ENCODE measurements around the gene NHERF1.

Gene NHERF1

GRCh38 chr17:74729368-74729767 lies 19.1 kb upstream of the NHERF1 start:
- H3K27me3 ChIP-seq (replicated peaks): no peaks in the 10 kb centered on the region
- in situ Hi-C loops (cut with HindIII; ENCODE audit: low pct_ligation_motif_present, low sequenced_read_pairs): no loop called here
- no peak overlapping the region for H3K27ac ChIP-seq
- H3K4me3 ChIP-seq (ENCODE audit: low read depth, low read length): no peak overlapping the region
- H3K36me3 ChIP-seq (replicated peaks): no peaks in the 10 kb centered on the region
- TF ChIP-seq, protein P1, sequence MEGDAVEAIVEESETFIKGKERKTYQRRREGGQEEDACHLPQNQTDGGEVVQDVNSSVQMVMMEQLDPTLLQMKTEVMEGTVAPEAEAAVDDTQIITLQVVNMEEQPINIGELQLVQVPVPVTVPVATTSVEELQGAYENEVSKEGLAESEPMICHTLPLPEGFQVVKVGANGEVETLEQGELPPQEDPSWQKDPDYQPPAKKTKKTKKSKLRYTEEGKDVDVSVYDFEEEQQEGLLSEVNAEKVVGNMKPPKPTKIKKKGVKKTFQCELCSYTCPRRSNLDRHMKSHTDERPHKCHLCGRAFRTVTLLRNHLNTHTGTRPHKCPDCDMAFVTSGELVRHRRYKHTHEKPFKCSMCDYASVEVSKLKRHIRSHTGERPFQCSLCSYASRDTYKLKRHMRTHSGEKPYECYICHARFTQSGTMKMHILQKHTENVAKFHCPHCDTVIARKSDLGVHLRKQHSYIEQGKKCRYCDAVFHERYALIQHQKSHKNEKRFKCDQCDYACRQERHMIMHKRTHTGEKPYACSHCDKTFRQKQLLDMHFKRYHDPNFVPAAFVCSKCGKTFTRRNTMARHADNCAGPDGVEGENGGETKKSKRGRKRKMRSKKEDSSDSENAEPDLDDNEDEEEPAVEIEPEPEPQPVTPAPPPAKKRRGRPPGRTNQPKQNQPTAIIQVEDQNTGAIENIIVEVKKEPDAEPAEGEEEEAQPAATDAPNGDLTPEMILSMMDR (IDR thresholded peaks at IDR 0.05; ENCODE audit: low read depth, low read length, missing control alignments): no peak
- no peak for DNase-seq

DNA sequence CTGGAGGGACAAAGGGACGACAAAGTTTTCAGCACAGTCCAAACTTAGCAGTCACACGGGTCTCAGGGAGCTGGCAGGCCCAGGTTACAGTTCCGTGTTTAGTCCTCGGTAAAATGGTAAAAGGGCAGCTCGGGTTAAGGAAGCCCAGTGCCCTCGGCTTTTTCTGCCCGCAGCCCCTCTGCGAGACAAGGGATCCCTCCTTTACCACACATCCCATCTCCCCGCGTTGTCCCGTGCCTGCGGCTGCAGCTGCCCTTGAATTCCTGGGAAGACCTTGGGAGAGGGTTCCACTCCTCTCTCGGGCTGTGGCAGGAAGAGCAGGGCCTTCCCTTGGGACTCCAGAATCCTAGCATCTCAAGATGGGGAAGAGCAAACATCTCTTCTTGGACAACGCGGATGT lies 18.6 kb upstream of the NHERF1 start:
- Histone ChIP-seq H3K27ac (no peak overlapping the region), H3K4me3 (ENCODE audit: low read depth, low read length) (no peak overlapping the region), H3K36me3 (replicated peaks) (no peaks in the 10 kb centered on the region), H3K27me3 (replicated peaks) (peaks cover 3% of the 10 kb centered on the region)
- in situ Hi-C loops (cut with HindIII; ENCODE audit: low pct_ligation_motif_present, low sequenced_read_pairs): no loop called here
- DNase-seq: no peak
- TF ChIP-seq, protein P1 (IDR thresholded peaks at IDR 0.05; ENCODE audit: low read depth, low read length, missing control alignments): no peak

DNA sequence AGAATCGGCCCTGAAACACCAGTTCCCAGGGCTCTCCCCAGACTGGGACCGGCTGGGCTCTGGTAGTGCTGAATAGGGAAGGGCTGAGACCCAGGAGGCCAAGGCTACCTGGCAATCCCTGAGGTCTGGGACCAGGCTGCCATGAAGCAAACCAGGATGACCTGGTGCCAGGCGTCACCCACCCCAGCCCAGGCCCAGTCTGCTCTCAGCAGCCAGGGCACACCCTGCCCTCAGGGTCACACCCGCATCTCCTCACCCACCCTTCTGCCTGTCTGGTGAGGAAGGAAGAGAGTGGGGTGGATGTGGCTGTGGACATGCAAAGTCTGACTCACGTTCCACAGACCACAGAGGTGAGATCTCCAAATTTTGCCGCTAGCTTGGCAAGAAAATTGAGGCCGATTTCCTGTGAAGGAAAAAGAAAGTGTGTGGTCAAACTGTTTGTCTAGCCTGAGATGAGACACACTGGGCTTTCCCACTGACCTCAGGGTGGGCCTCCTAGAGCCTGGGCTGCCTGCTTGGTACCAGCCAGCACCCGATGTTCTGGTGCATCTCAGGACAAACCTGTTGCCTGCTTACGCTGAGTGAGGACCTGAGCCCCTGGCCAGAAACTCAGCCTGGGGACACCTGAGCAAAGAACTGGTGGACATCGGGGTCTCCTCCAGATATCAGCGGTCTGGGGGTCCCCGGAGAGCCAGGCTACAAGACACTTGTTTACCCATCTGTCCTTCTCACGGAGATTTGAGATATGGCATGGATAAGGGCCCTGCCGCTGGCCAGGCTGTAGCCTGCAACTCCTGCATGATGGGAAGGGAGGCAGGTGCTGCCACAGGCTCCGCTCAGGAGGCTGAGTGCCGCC lies 17.7 kb upstream of the NHERF1 start:
- TF ChIP-seq, protein P1 (IDR thresholded peaks at IDR 0.05; ENCODE audit: low read depth, low read length, missing control alignments): no peak
- DNase-seq: no peak
- in situ Hi-C loops (cut with HindIII; ENCODE audit: low pct_ligation_motif_present, low sequenced_read_pairs): no loop called here
- Histone ChIP-seq H3K27me3 (replicated peaks) (peaks cover 3% of the 10 kb centered on the region), H3K27ac (no peak overlapping the region), H3K36me3 (replicated peaks) (no peaks in the 10 kb centered on the region), H3K4me3 (ENCODE audit: low read depth, low read length) (no peak overlapping the region)

DNA sequence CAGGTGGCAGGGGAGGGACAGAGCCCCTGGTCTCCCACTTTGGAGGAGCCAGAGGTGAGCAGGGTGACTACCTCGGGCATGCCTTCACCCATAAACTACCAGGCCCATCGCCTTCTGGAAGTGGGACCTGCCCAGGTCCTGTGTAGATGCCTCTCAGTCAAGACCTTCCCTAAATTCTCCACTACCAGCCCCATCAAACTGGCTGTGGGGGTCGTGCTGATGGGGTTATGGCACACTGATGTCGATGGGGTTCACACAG lies 17.2 kb upstream of the NHERF1 start:
- peaks cover 5% of the 10 kb centered on the region for H3K27me3 ChIP-seq (replicated peaks)
- H3K36me3 ChIP-seq (replicated peaks): no peaks in the 10 kb centered on the region
- in situ Hi-C loops (cut with HindIII; ENCODE audit: low pct_ligation_motif_present, low sequenced_read_pairs): no loop called here
- H3K27ac ChIP-seq: no peak overlapping the region
- no peak overlapping the region for H3K4me3 ChIP-seq (ENCODE audit: low read depth, low read length)
- TF ChIP-seq, protein P1 (IDR thresholded peaks at IDR 0.05; ENCODE audit: low read depth, low read length, missing control alignments): no peak
- no peak for DNase-seq

GRCh38 chr17:74732042-74732867 lies 16.2 kb upstream of the NHERF1 start:
- no peak for DNase-seq
- TF ChIP-seq, protein P1 (IDR thresholded peaks at IDR 0.05; ENCODE audit: low read depth, low read length, missing control alignments): no peak

More at GRCh38 chr17:74732042-74732867, 16.2 kb upstream of the NHERF1 start:
- in situ Hi-C loops (cut with HindIII; ENCODE audit: low pct_ligation_motif_present, low sequenced_read_pairs): no loop called here
- Histone ChIP-seq H3K36me3 (replicated peaks) (no peaks in the 10 kb centered on the region), H3K27me3 (replicated peaks) (peaks cover 12% of the 10 kb centered on the region), H3K27ac (no peak overlapping the region), H3K4me3 (ENCODE audit: low read depth, low read length) (no peak overlapping the region)

Data from brain microvascular endothelial cell (primary cell).